ENCODE data around the gene MRPL27.
"Not testable (repeated sequence)": the region's sequence is repeated elsewhere in the genome, so short reads cannot be mapped to it uniquely, and the experiment has no call there.

Gene MRPL27

GRCh38 chr17:50344731-50345365 is 28.1 kb downstream of the MRPL27 start:
- no peak for DNase-seq

GRCh38 chr17:50339381-50339780 is 33.6 kb downstream of the MRPL27 start:
- no peak for DNase-seq

DNA sequence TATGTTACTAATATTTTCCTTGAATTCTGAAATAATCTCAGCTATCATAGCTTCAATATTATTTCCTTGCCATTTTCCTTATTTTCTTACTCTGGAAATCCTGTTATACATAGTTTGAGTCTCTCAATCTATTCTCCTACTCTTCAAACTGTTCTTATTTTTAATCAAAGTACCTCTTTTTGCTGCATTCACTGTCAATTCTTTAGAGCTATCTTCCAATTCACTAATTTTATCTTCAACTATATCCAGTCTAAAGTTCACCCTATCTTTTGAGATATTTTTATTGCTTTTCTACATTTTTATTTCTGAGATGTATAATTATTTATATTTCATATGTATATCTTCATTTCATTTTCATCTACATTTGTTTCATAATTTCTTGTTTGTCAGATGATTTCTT is 34.3 kb downstream of the MRPL27 start:
- DNase-seq, result no peak

- DNase-seq, result no peak
Observed at GRCh38 chr17:50337956-50338355, 35.0 kb downstream of the MRPL27 start.

DNA sequence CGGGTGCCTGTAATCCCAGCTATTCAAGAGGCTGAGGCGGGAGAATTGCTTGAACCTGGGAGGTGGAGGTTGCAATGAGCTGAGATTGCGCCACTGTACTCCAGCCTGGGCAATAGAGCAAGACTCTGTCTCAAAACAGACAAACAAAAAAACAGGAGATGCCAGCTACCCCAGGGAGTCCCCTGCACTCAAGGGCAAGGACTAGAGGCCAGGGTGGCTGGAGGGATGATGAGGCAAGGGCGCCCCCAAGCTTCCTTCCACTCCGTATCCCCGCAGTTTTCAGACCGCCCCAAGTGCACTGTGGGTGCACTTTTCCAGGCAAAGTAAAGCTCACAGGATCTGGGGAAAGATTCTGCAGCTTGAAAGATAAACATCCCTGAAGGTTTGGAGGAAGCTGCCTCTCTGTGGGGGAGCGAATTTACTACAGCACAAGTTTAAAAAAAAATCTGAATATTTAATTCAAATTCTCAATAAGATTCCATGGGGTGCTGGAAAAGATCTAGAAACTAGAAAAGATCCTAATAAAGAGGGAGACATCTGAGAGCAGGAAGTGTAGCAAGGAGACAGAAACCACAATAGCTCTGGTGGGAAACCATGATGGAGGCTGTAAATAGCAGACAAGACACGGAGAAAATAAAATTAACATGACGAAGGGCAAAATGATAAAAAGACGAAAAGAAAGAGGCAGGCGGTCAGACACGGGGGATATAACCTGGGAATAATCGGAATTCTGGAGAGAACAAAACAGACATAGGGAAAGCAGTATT is 39.5 kb downstream of the MRPL27 start:
- DNase-seq, result not testable (repeated sequence)

DNA sequence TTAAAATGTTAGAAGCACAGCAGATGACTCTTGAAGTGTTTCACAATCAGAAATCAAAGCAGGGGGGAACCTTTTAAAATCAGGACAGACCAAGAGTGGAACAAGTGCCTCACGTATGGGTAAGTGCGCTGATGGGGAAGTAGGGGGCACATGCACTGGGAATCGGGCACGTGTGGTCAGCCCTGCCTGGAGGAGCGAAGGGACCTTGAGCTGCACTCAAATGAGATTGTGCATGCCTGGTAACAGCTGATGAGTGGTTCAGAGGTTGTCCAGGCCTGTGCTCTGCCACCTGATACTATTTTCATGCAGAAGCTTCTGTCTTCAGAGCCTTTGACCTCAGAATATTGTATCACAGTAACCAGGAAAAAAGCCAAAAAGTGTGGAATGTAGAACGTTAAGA is 40.8 kb downstream of the MRPL27 start:
- no peak for DNase-seq

DNA sequence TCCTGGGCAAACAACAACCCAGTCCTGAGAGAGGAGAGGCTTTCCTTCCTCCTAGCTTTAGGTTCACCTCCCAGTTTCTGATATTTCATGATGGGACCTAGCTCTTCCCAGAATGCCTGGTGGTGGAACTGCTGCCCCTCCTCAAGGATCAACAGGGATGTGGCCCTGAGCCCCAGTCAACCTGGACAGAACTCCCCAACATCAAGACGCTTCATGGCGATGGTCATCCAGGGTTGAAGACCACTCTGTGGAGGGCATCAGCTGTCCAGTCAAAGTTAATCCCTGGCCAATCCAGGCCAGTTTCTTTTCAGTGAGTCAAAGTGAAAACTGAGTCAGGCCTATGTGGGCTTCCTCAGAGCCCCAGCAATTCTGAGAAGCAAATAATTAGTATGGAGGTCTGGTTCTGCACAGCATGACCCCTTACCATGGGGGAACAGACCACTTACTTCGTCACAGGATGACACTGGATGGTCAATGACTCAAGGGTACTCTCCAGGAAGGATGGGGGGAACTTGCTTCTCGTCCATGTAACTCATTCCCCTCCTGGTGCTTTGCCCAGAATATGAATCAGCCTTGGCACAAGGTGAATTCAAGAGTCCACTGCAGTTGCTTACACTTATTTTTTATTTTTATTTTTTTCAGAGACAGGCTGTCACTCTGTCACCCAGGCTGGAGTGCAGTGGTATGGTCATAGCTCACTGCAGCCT is 41.7 kb downstream of the MRPL27 start:
- no peak for DNase-seq

DNA sequence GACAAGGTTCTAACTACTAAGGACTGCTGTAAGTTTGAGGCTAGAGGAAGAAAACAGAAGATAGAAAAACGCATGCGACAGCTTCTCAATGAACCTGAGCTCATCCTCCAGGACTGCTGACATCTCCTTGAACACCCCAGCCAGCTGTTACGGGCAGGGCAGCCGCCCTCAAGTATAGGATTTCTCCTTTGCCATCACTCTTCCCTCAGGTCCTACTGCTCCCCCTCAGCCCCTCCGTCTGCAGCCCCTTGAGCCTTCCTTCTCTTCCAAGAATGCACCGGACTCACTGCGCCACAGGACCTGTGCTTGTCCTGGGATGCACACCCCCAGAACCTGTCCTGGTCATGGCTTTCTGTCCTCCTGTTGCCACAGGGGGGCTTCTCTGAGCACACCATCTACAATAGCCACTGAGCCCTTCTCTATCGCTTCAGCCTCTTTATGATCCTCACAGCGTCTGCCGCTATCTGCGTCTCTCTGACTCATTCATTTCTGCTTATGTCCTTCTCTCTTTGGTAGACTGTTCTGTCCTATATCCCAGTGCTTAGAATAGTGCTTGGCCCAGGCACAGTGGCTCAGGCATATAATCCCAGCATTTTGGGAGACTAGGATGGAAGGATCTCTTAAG is 42.7 kb downstream of the MRPL27 start:
- DNase-seq, result no peak

DNA sequence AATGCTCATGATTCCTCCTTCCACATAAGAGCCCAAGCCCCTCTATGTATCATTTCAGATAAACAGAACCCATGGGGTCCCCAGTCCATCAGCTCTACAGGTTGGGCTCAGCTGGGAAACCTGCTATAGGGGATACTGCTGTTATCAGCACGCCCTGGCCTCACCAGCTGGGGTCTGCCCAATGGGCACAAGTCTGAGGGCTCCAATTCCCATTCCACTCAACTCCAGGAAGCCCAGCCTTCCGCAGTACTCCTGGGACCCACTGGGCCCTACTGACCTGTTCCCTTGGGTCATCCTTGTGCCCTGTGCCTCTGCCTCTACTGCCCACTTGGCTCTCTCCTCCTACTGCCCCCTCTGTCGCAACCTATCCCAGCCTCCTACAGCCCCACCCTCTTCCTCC is 43.3 kb downstream of the MRPL27 start:
- no peak for DNase-seq

- DNase-seq, result no peak
Observed at GRCh38 chr17:50328363-50329325, 44.3 kb downstream of the MRPL27 start.

- no peak for DNase-seq
Observed at GRCh38 chr17:50326831-50327364, 46.1 kb downstream of the MRPL27 start.

DNA sequence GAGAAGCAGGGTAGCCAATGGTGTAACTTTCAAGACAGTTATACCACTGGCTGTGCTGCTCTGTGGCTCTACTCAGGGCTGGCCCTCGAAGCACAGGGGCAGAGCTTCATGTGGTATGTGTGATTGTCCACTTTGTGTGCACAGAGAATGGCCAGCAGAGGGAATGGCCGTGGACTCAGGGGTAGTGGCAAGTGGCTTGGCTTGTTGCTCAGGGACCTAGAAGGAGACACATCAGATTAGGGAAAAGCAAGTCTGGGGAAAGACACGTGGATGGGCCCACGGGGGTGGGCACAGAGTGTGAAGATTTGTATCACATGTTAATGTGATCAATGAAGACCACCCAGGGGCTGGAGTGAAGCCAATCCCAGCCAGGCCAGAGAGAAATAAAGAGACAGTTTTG is 47.1 kb downstream of the MRPL27 start:
- DNase-seq, result no peak

GRCh38 chr17:50323060-50323459 is 49.9 kb downstream of the MRPL27 start:
- DNase-seq, result no peak

DNA sequence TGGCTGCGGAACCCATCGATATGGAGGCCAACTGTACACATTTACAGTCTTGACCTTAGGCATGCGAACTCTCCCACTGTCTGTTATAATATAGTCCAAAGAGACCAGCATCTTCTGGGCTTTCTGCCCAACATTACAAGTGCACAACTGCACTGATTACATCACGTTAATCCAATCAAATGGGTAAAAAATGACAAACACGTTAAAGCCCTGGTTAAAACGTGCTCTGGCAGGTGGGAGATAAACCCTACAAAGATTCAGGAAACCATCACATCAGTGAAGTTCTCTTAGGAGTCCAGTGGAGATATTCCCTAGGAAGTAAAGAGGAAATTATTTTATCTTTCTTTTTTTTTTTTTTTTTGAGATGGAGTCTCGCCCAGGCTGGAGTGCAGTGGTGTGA is 50.7 kb downstream of the MRPL27 start:
- no peak for DNase-seq

DNA sequence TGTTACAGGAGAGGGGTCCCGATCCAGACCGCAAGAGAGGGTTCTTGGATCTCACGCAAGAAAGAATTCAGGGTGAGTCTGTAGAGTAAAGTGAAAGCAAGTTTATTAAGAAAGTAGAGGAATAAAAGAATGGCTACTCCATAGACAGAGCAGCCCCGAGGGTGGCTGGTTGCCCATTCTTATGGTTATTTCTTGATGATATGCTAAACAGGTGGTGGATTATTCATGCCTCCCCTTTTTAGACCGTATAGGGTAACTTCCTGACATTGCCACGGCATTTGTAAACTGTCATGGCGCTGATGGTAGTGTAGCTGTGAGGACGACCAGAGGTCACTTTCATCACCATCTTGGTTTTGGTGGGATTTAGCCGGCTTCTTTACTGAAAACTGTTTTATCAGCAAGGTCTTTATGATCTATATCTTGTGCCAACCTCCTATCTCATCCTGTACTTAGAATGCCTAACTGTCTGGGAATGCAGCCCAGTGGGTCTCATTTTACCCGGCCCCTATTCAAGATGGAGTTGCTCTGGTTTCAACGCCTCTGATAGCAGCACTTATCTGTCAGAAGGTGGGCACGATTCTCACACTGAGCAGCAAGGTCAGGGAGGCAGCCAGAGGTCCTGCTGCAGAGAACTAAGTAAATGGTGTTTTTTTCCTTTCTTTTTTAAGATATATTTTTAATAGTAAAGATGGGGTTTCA is 53.5 kb downstream of the MRPL27 start:
- DNase-seq, result no peak

DNA sequence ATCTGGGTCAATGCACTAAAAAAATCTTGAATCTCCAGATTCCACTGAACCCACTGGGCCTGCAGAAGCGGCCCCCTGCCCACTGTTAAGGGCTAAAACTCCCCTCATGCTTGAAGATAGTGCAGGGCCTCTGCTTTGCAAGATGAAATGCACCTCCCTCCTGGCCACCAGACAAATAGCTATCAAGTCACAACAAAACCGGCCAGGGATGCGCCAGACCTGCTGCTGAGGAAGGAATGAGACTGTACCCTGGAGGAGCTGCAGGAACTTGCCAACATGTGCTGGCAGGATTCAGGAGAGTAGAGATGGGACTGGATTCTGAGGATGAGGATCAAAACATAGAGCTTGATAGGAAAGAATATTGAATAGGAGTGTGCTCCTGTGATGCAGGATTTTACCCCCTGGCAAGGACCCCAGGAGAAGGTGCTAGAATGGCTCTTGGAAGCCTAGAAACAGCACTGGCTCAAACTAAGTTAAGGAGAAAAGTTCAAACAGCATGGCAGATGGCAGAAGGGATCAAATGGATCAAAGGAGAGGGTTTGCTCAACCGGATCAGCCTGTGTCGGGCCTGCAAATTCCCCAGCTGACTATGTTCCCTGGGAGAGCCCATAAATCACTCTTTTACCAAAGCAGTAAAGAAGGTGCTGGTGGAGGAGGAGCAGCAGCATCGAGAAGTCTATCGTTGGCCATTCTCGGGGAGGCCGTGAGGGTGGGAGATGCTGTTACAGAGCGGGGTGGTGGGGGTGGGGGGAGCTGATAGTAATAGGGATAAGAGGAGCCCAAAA is 54.3 kb downstream of the MRPL27 start:
- no peak for DNase-seq
